IMR-90 (cell line): ENCODE measurements around the gene TTLL7. TPM values are rescaled to one million over a fixed set of nuclear protein-coding genes. Genes with fewer than 3 reads are reported as not detected.

Experiments
- ATAC-seq: fragments of 200-7000 bp; cut with Tn5 transposase; 2 replicates; pipeline ENCODE4 v1.9.1; 2020; ENCODE audit warnings: low read depth, mild to moderate bottlenecking, moderate library complexity
- BruUV-seq: library from RNA; stranded (reverse); fragments of 400-500 nt; replicated peaks from 2 replicates; lab custom pipeline; 2021; lab: Mats Ljungman, UMichigan
- CTCF ChIA-PET: fragments of 300-600 bp; formaldehyde crosslinking; extraction: SDS; loops from one replicate; lab custom pipeline; 2021; ENCODE audit warnings: antibody characterized with exemption; lab: Yijun Ruan, JAX
- POLR2A ChIA-PET: fragments of 300-600 bp; sonication (Branson Sonifier 250); formaldehyde crosslinking; loops from one replicate; lab custom pipeline; 2022; ENCODE audit warnings: antibody characterized with exemption; ENCODE audit not compliant: unreplicated experiment; lab: Charles Lee
- DNase-seq: peaks from one replicate; pipeline ENCODE4 v3.0.0; 2013
- H2AFZ ChIP-seq: replicated peaks from 2 replicates; pipeline ENCODE3; 2013; ENCODE audit warnings: low read length, mild to moderate bottlenecking; ENCODE audit not compliant: poor library complexity
- H2AK5ac ChIP-seq: 2 replicates; pipeline ENCODE4 v1.6.1; 2013; ENCODE audit warnings: low read depth, low read length, inconsistent platforms
- H2AK9ac ChIP-seq: replicated peaks from 2 replicates; pipeline ENCODE3; 2013; ENCODE audit warnings: mild to moderate bottlenecking, low read depth, low read length, moderate library complexity; ENCODE audit not compliant: poor library complexity
- H2BK120ac ChIP-seq: 2 replicates; pipeline ENCODE4 v1.6.1; 2013; ENCODE audit warnings: low read depth, low read length, inconsistent platforms
- H2BK15ac ChIP-seq: 3 replicates; pipeline ENCODE4 v1.6.1; 2013; ENCODE audit warnings: low read depth, low read length, inconsistent platforms
- H2BK20ac ChIP-seq: 2 replicates; pipeline ENCODE4 v1.6.1; 2013; ENCODE audit warnings: low read depth, mild to moderate bottlenecking, inconsistent platforms, low read length, moderate library complexity
- H2BK5ac ChIP-seq: 2 replicates; pipeline ENCODE4 v1.6.1; 2013; ENCODE audit warnings: mild to moderate bottlenecking, low read depth, low read length, inconsistent platforms; ENCODE audit not compliant: poor library complexity, severe bottlenecking
- H3K14ac ChIP-seq: replicated peaks from 2 replicates; pipeline ENCODE4 v1.6.1; 2013; ENCODE audit warnings: low read depth, low read length, inconsistent platforms
- H3K18ac ChIP-seq: 2 replicates; pipeline ENCODE4 v1.6.1; 2013; ENCODE audit warnings: low read depth, low read length, control low read depth
- H3K23ac ChIP-seq: 2 replicates; pipeline ENCODE4 v1.6.1; 2013; ENCODE audit warnings: low read depth, low read length, inconsistent platforms
- H3K27ac ChIP-seq: 2 replicates; pipeline ENCODE4 v1.5.1; 2013; ENCODE audit warnings: mild to moderate bottlenecking, control low read depth, low read length; ENCODE audit not compliant: insufficient read depth
- H3K27me3 ChIP-seq: 2 replicates; pipeline ENCODE4 v1.6.1; 2013; ENCODE audit warnings: low read length; ENCODE audit not compliant: control insufficient read depth, insufficient read depth
- H3K36me3 ChIP-seq: 2 replicates; pipeline ENCODE4 v1.6.1; 2013; ENCODE audit warnings: low read length, mixed read lengths; ENCODE audit not compliant: control insufficient read depth, insufficient read depth
- H3K4ac ChIP-seq: 2 replicates; pipeline ENCODE4 v1.6.1; 2013; ENCODE audit warnings: low read depth, low read length, inconsistent platforms
- H3K4me1 ChIP-seq: 2 replicates; pipeline ENCODE4 v1.6.1; 2013; ENCODE audit warnings: low read length, mixed read lengths; ENCODE audit not compliant: control insufficient read depth, insufficient read depth
- H3K4me2 ChIP-seq: 2 replicates; pipeline ENCODE4 v1.6.1; 2013; ENCODE audit warnings: low read depth, mild to moderate bottlenecking, control low read depth, low read length, moderate library complexity
- H3K4me3 ChIP-seq: 2 replicates; pipeline ENCODE4 v1.5.1; 2013; ENCODE audit warnings: low read depth, mild to moderate bottlenecking, control low read depth, low read length, moderate library complexity; ENCODE audit not compliant: insufficient read depth
- H3K56ac ChIP-seq: 2 replicates; pipeline ENCODE4 v1.6.1; 2013; ENCODE audit warnings: low read length, inconsistent platforms; ENCODE audit not compliant: insufficient read depth; ENCODE audit errors: extremely low read depth
- H3K79me1 ChIP-seq, 2 experiments: 2 replicates each; pipeline ENCODE4 v1.6.1; 2013; ENCODE audit warnings: low read length in 2 of 2, inconsistent platforms in 1 of 2, low read depth in 1 of 2
- H3K9ac ChIP-seq: 2 replicates; pipeline ENCODE4 v1.6.1; 2013; ENCODE audit warnings: low read depth, low read length, control low read depth
- H3K9me1 ChIP-seq: 2 replicates; pipeline ENCODE4 v1.6.1; 2013; ENCODE audit warnings: low read length, inconsistent platforms; ENCODE audit not compliant: insufficient read depth
- H3K9me3 ChIP-seq: 2 replicates; pipeline ENCODE4 v1.6.1; 2013; ENCODE audit warnings: low read length; ENCODE audit not compliant: control insufficient read depth, insufficient read depth
- H4K20me1 ChIP-seq: 2 replicates; pipeline ENCODE4 v1.6.1; 2013; ENCODE audit warnings: low read length, inconsistent platforms; ENCODE audit not compliant: insufficient read depth
- H4K5ac ChIP-seq: 2 replicates; pipeline ENCODE4 v1.6.1; 2013; ENCODE audit warnings: mild to moderate bottlenecking, low read depth, low read length, control low read depth
- H4K8ac ChIP-seq, 2 experiments: 2 replicates each; pipeline ENCODE4 v1.6.1; 2013; ENCODE audit warnings: low read depth in 2 of 2, low read length in 2 of 2, control low read depth in 1 of 2, inconsistent platforms in 1 of 2
- H4K91ac ChIP-seq: 2 replicates; pipeline ENCODE4 v1.6.1; 2013; ENCODE audit warnings: low read depth, low read length, inconsistent platforms; ENCODE audit not compliant: insufficient read depth
- BHLHE40 ChIP-seq: fragments of 150-350 bp; IDR thresholded peaks from 2 replicates; pipeline ENCODE4 v1.6.1; 2016; ENCODE audit warnings: mild to moderate bottlenecking, low read depth, low read length
- NFE2L2 ChIP-seq: fragments of 150-350 bp; IDR thresholded peaks from 2 replicates; pipeline ENCODE4 v1.6.1; 2016; ENCODE audit warnings: low read depth, mild to moderate bottlenecking, low read length
- POLR2A ChIP-seq: IDR thresholded peaks from 2 replicates; pipeline ENCODE4 v1.6.1; 2012; ENCODE audit warnings: mild to moderate bottlenecking, low read depth, low read length
- RAD21 ChIP-seq: IDR thresholded peaks from 2 replicates; pipeline ENCODE4 v1.6.1; 2012; ENCODE audit warnings: low read length, improper control_type of control experiment
- WGBS, 2 experiments: methylation state at CpG; one replicate each; pipeline versions ENCODE4 v1.1.5 to v1.1.7; 2013; ENCODE audit warnings: missing lambda C conversion rate in 2 of 2; ENCODE audit not compliant: insufficient read length in 1 of 2; ENCODE audit errors: extremely low coverage in 2 of 2; 5-methylcytosine and 5-hydroxymethylcytosine counted together
- dilution Hi-C: fragments of 300-500 bp; cut with HindIII; formaldehyde crosslinking; loops from one replicate; pipeline ENCODE4 v1.14.3; 2018; ENCODE audit warnings: low sequenced_read_pairs; ENCODE audit not compliant: unreplicated experiment
- in situ Hi-C: fragments of 300-500 bp; cut with MboI; formaldehyde crosslinking; loops from 3 replicates; pipeline ENCODE4 v1.14.3; 2019; ENCODE audit warnings: low sequenced_read_pairs, inconsistent platforms, mixed read lengths
- intact Hi-C: fragments of 100-400 bp; cut with micrococcal nuclease; formaldehyde crosslinking; loops from 2 replicates; pipeline ENCODE4 v1.10.0; 2022
- polyA plus RNA-seq, 3 experiments: library from polyadenylated mRNA; depleted of rRNA; stranded (reverse); fragments of >200 nt; gene quantifications; 2 replicates each; pipeline ENCODE4 v1.2.3, GENCODE V29; 2012; ENCODE audit warnings: low replicate concordance in 1 of 3
- total RNA-seq: library from RNA; depleted of rRNA; stranded (reverse); fragments of >200 nt; gene quantifications from 2 replicates; pipeline ENCODE4 v1.2.3, GENCODE V29; 2012

Gene TTLL7
- total and polyA plus RNA-seq, 2 of the 4 experiments (the other 2 are of a cell fraction): 5.7 to 8.1 TPM

DNA sequence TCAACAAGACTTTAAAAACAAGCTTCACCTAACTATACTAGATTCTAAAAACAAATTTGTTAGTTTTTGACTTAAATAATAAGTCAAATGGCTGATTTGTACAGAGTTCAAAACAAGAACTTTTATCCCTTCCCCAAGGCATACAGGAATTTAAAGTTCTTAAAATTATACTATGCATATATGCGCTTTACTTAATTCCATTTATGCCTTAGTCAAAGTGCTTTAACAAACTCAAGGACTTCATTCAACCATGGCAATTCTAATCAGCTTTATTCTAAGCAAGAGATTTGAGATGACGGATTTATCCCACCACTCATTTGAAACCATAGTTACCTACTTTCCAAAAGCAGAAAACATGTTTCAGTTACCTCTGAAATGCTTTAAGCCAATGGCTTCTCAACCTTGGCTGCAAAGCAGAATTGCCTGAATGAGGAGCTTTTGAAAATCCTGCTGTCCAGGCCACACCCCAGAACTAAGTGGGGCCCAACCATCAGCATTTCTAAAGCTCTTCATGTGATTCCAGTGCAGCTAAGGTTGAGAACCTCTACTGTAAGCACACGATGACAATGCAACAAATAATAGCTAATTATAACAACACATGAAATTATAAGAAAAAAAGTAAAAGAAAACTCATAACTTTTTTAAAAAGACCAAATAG, 44.6 kb downstream of the TTLL7 start:
- ChIA-PET POLR2A (no interaction called here), CTCF (no interaction called here)
- no peaks in the 10 kb centered on the region for H3K9me1 ChIP-seq
- H3K14ac ChIP-seq: no peak overlapping the region
- no peak overlapping the region for H3K18ac ChIP-seq
- H3K4ac ChIP-seq: no peak overlapping the region
- H3K9me3 ChIP-seq: no peaks in the 10 kb centered on the region
- intact Hi-C loops (no loop called here), in situ Hi-C loops (no loop called here), dilution Hi-C loops (no loop called here)
- no peak for DNase-seq
- H2AFZ ChIP-seq: no peak overlapping the region
- H2BK20ac ChIP-seq: no peak overlapping the region
- no peak overlapping the region for H2BK5ac ChIP-seq
- no peaks in the 10 kb centered on the region for H4K20me1 ChIP-seq
- H2BK15ac ChIP-seq: no peak overlapping the region
- H3K36me3 ChIP-seq: no peaks in the 10 kb centered on the region
- peaks cover 2% of the 10 kb centered on the region; the same call in 1 of the 2 replicates for H3K4me1 ChIP-seq
- H4K5ac ChIP-seq: no peak overlapping the region
- H4K8ac ChIP-seq: no peak overlapping the region
- no TSS peak for BruUV-seq
- H2AK5ac ChIP-seq: no peak overlapping the region
- no peak overlapping the region for H3K4me3 ChIP-seq
- H3K79me1 ChIP-seq: peaks cover 3% of the 10 kb centered on the region in 2 experiments; a peak in 2 of 4 replicates
- no peak overlapping the region for H3K56ac ChIP-seq
- H3K27ac ChIP-seq: no peak overlapping the region
- H3K27me3 ChIP-seq: no peaks in the 10 kb centered on the region
- H3K23ac ChIP-seq: no peak overlapping the region
- H2AK9ac ChIP-seq: no peak overlapping the region
- 100% methylated on average over 1 of the region's 3 CpGs; no CpG with 5 or more reads in 1 of the 2 experiments for WGBS, 2 experiments
- H2BK120ac ChIP-seq: no peak overlapping the region
- TF ChIP-seq BHLHE40 (no peak), RAD21 (no peak), POLR2A (no peak), NFE2L2 (no peak)
- no peak overlapping the region for H3K9ac ChIP-seq
- no peak overlapping the region for H3K4me2 ChIP-seq
- no peak for ATAC-seq
- H4K91ac ChIP-seq: no peak overlapping the region
